Renal cortical epithelial cell (primary cell): Measurements from ENCODE around the gene CLTB. TPM values are rescaled to one million over a fixed set of nuclear protein-coding genes. Genes with fewer than 3 reads are reported as not detected.
A peak's percentile ranks its signal among the peaks of the same experiment; 100 is the strongest.

Experiments used
- DNase-seq: peaks from one replicate; pipeline ENCODE4 v3.0.0-alpha.2; 2011; ENCODE audit warnings: low read depth
- total RNA-seq: library from RNA; depleted of rRNA; stranded (reverse); fragments of >200 nt; gene quantifications from 2 replicates; pipeline ENCODE4 v1.2.3, GENCODE V29; 2014

Gene CLTB
- total RNA-seq, 1 donor from 2014 or later, result 77.4 TPM

- no peak for DNase-seq
Observed at GRCh38 chr5:176382721-176383120, 33.6 kb downstream of the CLTB start.

GRCh38 chr5:176381979-176382378, 34.4 kb downstream of the CLTB start:
- DNase-seq, result no peak

- DNase-seq, result no peak
Observed at GRCh38 chr5:176381423-176381822, 34.9 kb downstream of the CLTB start.

- DNase-seq, result no peak
Observed at GRCh38 chr5:176379881-176380280, 36.5 kb downstream of the CLTB start.

GRCh38 chr5:176373100-176373818, 43.1 kb downstream of the CLTB start:
- no peak for DNase-seq

GRCh38 chr5:176371621-176372539, 44.5 kb downstream of the CLTB start:
- DNase-seq, result no peak

- DNase-seq, result no peak
Observed at GRCh38 chr5:176369934-176370711, 46.2 kb downstream of the CLTB start.

DNA sequence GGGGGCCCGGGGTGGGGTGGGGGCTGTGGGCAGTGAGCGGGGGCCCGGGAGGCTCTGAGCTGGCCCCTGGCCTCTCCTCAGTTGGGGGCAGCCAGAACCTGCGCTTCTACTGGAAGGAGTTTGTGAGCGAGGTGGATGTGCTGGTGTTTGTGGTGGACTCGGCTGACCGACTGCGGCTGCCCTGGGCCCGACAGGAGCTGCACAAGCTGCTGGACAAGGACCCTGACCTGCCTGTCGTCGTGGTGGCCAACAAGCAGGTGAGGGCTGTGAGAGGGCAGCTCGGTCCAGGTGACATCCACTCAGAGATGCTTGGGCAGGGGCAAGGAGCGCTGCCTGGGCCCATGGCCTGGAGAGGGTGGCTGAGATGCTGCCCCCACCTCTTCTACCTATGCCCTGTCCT, 47.6 kb downstream of the CLTB start:
- DNase-seq, result no peak

GRCh38 chr5:176366232-176366894, 50.0 kb downstream of the CLTB start:
- DNase-seq, result no peak

DNA sequence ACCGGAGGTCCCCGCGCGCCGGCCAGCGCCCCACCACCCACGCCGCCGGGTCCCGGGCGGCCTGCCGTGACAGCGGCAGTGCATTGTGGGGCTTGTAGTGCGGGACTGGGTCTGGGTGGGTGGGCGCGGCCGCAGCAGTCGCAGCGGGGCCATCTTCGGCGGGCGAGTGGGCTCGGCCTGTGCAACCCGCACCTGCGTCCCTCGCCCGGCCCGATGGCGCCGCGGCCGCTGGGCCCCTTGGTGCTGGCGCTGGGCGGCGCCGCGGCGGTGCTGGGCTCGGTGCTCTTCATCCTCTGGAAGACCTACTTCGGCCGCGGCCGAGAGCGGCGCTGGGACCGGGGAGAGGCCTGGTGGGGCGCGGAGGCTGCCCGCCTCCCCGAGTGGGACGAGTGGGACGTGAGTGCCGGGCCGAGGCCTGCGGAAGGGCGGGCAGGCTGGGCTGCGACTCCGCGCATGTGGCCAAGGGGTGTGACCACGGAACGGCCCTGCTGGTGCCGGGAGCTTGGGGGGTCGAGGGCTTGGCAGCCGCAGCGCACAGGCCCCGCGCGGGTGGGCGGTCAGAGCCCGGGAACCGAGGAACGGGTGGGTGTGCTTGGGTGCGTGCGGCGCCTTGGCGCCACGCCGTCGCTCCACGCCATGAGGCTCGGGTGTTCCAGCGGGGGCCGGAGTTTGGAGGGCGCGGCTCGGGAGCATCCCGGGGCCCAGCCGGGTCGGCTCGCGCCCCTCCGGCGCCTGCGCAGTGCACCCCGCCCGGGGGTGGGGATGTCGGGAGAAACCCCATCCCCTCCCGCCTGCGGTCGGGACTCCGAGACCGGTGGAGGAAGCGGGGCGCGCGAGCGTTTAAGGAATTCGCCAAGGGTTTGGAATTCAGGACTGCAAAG, 50.7 kb downstream of the CLTB start, which contains the start of gene ARL10:
Gene ARL10, plus strand, starts transcription at position 137 of the 881 bp plus-strand sequence. Its CDS starts 77 bp downstream, at position 214.
- no peak for DNase-seq

- no peak for DNase-seq
Observed at GRCh38 chr5:176364765-176365350, 51.5 kb downstream of the CLTB start.

DNA sequence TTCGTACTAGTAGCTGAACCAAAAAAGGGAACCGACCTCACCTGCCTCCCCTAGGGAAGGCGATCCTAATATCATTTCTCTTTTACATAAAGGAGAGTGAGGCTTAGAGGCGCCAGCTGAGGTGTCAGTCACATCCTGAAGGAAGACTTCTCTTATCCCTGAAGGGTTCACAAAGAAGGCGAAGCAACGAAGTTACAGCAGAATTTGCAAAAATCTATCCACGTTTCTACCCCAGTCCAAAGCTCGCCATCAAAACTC, 54.2 kb downstream of the CLTB start:
- DNase-seq, result no peak

- DNase-seq, result peak; percentile 86
Observed at GRCh38 chr5:176361437-176362232, 54.7 kb downstream of the CLTB start, which contains the start of gene KIAA1191. TSS of gene KIAA1191 (minus strand) at chr5:176361764. CDS start at chr5:176359508, 2,256 bp downstream.

- no peak for DNase-seq
Observed at GRCh38 chr5:176360894-176361436, 55.4 kb downstream of the CLTB start.

GRCh38 chr5:176359658-176360057, 56.7 kb downstream of the CLTB start:
- no peak for DNase-seq

GRCh38 chr5:176356179-176356566, 60.2 kb downstream of the CLTB start:
- DNase-seq, result no peak

DNA sequence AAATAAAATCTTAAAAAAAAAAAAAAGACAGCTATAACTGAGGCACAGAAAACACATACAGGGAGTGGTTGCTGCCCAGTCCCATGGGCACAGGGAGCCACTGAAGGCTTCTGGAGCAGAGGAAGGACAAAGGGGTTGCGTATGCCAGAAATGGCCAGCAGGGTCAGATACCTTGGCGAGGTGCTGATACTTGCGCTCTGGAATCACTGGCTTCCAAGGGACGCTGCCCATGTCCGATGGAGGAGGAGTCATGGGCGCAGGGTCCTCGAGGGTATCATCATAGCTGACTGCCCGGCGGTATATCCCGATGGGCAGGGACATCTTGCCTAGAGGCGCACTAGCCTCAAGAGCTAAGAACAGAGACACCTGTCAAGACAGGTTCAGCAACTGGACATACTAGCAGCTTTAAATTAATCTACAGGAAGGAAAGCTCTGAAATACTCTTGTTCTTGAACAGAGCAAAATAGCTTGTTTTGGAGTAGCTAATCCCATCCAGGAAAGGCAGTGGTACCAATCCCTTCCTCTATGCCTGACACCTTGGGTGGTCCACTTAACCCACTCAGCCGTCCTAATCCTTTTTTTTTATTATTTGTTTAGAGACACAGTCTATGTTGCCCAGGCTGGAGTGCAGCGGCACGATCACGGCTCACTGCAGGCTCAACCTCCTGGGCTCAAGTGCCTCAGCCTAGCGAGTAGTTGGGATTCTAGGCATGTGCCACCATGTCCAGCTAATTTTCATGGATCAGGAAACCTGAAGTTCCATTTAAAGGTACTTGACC, 60.8 kb downstream of the CLTB start:
- no peak for DNase-seq

DNA sequence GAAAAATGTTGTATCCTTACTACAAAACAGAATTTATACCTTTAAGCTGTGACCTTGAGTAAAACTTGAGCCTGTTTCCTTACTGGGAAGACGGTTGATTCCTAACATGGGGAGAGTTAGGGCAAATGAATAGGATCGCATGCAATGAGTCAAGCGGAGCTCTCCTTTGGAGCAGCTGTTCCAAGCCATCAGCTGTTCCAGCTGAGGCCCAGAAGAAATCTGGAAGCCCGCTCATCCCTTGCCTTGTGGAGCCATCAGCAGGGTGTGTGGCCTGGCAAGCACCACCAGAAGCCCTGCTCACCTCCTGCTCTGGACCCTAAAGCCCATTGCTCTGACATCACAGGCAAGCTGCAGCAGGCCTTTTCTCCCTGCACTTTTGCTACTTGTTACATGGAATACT, 62.8 kb downstream of the CLTB start:
- DNase-seq, result no peak
